Tongue (tissue), 2 donors: ENCODE data around the gene SEMA4C. TPM values are rescaled to one million over a fixed set of nuclear protein-coding genes. Genes with fewer than 3 reads are reported as not detected.

Source experiments
- DNase-seq: peaks from one replicate; pipeline ENCODE4 v3.0.0-alpha.2; 2015
- total RNA-seq: library from RNA; depleted of rRNA; stranded (reverse); fragments of >200 nt; gene quantifications from one replicate; pipeline ENCODE4 v1.2.3, GENCODE V29; 2014

Gene SEMA4C
- total RNA-seq, 1 donor from 2014 or later: 52.2 TPM

- no peak for DNase-seq
Measured at GRCh38 chr2:96881349-96882195, 11.7 kb upstream of the SEMA4C start.

- no peak for DNase-seq
Measured at GRCh38 chr2:96880891-96881273, 11.0 kb upstream of the SEMA4C start.

- DNase-seq: no peak
Measured at GRCh38 chr2:96879545-96880040, 9.7 kb upstream of the SEMA4C start.

GRCh38 chr2:96878796-96879544, 9.1 kb upstream of the SEMA4C start:
- no peak for DNase-seq

- DNase-seq: no peak
Measured at GRCh38 chr2:96878171-96878570, 8.3 kb upstream of the SEMA4C start.

GRCh38 chr2:96877631-96878092, 7.8 kb upstream of the SEMA4C start:
- DNase-seq: peak; percentile 79

GRCh38 chr2:96877042-96877451, 7.2 kb upstream of the SEMA4C start:
- peak; percentile 56 for DNase-seq

GRCh38 chr2:96876269-96877041, 6.6 kb upstream of the SEMA4C start:
- DNase-seq: no peak

- peak; percentile 48 for DNase-seq
Measured at GRCh38 chr2:96875498-96876268, 5.8 kb upstream of the SEMA4C start.

GRCh38 chr2:96874198-96874831, 4.4 kb upstream of the SEMA4C start:
- DNase-seq: no peak

- DNase-seq: no peak
Measured at GRCh38 chr2:96873651-96874096, 3.8 kb upstream of the SEMA4C start.

- DNase-seq: no peak
Measured at GRCh38 chr2:96872591-96873349, 2.9 kb upstream of the SEMA4C start.

GRCh38 chr2:96870626-96871255, 861 bp upstream of the SEMA4C start:
- peak; percentile 46 for DNase-seq

GRCh38 chr2:96869281-96869821, 529 bp downstream of the SEMA4C start:
- peak; percentile 91 for DNase-seq

- peak; percentile 95 for DNase-seq
Measured at GRCh38 chr2:96868555-96869280, 1.2 kb downstream of the SEMA4C start.

- peak; percentile 51 for DNase-seq
Measured at GRCh38 chr2:96867756-96868554, 1.9 kb downstream of the SEMA4C start.

GRCh38 chr2:96866986-96867755, 2.7 kb downstream of the SEMA4C start:
- DNase-seq: no peak
